DND-41 (cell line): ENCODE results near the gene STARD3.

Experiments
- ATAC-seq: fragments of 200-7000 bp; cut with Tn5 transposase; 3 replicates; pipeline ENCODE4 v1.9.1; 2021; ENCODE audit warnings: low read depth; ENCODE audit not compliant: insufficient read depth
- DNase-seq: peaks from one replicate; pipeline ENCODE4 v3.0.0-alpha.2; 2020
- H2AFZ ChIP-seq: 2 replicates; pipeline ENCODE4 v1.6.0; 2012; ENCODE audit warnings: low read depth, low read length
- H3K27ac ChIP-seq: 2 replicates; pipeline ENCODE4 v1.5.1; 2012; ENCODE audit warnings: low read length, inconsistent platforms
- H3K27me3 ChIP-seq: fragments of 200-600 bp; sonication (generic); 2 replicates; pipeline ENCODE4 v1.6.0; 2012; ENCODE audit warnings: low read length, mild to moderate bottlenecking, inconsistent platforms; ENCODE audit not compliant: insufficient read depth, poor library complexity
- H3K36me3 ChIP-seq: 2 replicates; pipeline ENCODE4 v1.5.1; 2012; ENCODE audit warnings: low read length, inconsistent platforms; ENCODE audit not compliant: insufficient read depth
- H3K4me1 ChIP-seq: 2 replicates; pipeline ENCODE4 v1.5.1; 2012; ENCODE audit warnings: mild to moderate bottlenecking, low read length; ENCODE audit not compliant: insufficient read depth
- H3K4me2 ChIP-seq: 2 replicates; pipeline ENCODE4 v1.6.0; 2012; ENCODE audit warnings: mild to moderate bottlenecking, moderate library complexity, low read length, inconsistent platforms; ENCODE audit not compliant: insufficient read depth
- H3K4me3 ChIP-seq, 2 experiments: fragments of 200-600 bp in 1 of 2; shearing (Covaris generic) in 1 of 2; 2 replicates each; pipeline ENCODE4 v1.5.1; 2012 to 2016; ENCODE audit warnings: inconsistent platforms in 2 of 2, low read length in 2 of 2, mild to moderate bottlenecking in 2 of 2, low read depth in 1 of 2, moderate library complexity in 1 of 2
- H3K79me2 ChIP-seq: 2 replicates; pipeline ENCODE4 v1.6.0; 2012; ENCODE audit warnings: low read length, inconsistent platforms; ENCODE audit not compliant: insufficient read depth
- H3K9ac ChIP-seq: 2 replicates; pipeline ENCODE4 v1.6.0; 2012; ENCODE audit warnings: low read depth, mild to moderate bottlenecking, inconsistent platforms, low read length, moderate library complexity
- H3K9me3 ChIP-seq: 2 replicates; pipeline ENCODE4 v1.5.1; 2012; ENCODE audit warnings: low read length, moderate library complexity, mild to moderate bottlenecking, inconsistent platforms; ENCODE audit not compliant: insufficient read depth, severe bottlenecking
- H4K20me1 ChIP-seq: 2 replicates; pipeline ENCODE4 v1.6.0; 2012; ENCODE audit warnings: low read length; ENCODE audit not compliant: insufficient read depth
- CTCF ChIP-seq: IDR thresholded peaks from 2 replicates; pipeline ENCODE4 v1.5.1; 2012; ENCODE audit warnings: borderline replicate concordance, low read length, moderate library complexity, mild to moderate bottlenecking; ENCODE audit not compliant: poor library complexity, severe bottlenecking; ENCODE audit errors: extremely low read depth
- EZH2 ChIP-seq: IDR thresholded peaks from 3 replicates; pipeline ENCODE4 v1.6.1; 2012; ENCODE audit warnings: borderline replicate concordance, low read depth, mild to moderate bottlenecking, moderate library complexity, low read length, inconsistent platforms; ENCODE audit not compliant: severe bottlenecking

Gene STARD3

GRCh38 chr17:39639043-39639442 is 2.1 kb downstream of the STARD3 start:
- H3K9ac ChIP-seq = no peak overlapping the region
- peak overlapping the region; percentile 82 for H3K4me2 ChIP-seq
- no peak for TF ChIP-seq CTCF
- TF ChIP-seq EZH2 = no peak
- no peak overlapping the region for H2AFZ ChIP-seq
- ATAC-seq (no peak), DNase-seq (no peak)
- no peaks in the 10 kb centered on the region for H3K27me3 ChIP-seq
- peaks cover 12% of the 10 kb centered on the region for H3K36me3 ChIP-seq
- H3K27ac ChIP-seq = no peak overlapping the region
- peaks cover 50% of the 10 kb centered on the region for H4K20me1 ChIP-seq
- peaks cover 38% of the 10 kb centered on the region for H3K4me1 ChIP-seq
- H3K4me3 ChIP-seq = no peak overlapping the region
- peaks cover 71% of the 10 kb centered on the region for H3K79me2 ChIP-seq
- H3K9me3 ChIP-seq = no peaks in the 10 kb centered on the region

- Histone ChIP-seq H3K27me3 (no peaks in the 10 kb centered on the region), H3K4me3 (no peak overlapping the region), H3K79me2 (peaks cover 79% of the 10 kb centered on the region), H4K20me1 (peaks cover 54% of the 10 kb centered on the region), H3K4me1 (peaks cover 38% of the 10 kb centered on the region), H3K9me3 (no peaks in the 10 kb centered on the region), H2AFZ (no peak overlapping the region), H3K4me2 (0 out of 2 replicates have a peak overlapping the region, but pooled peaks have one; percentile 31), H3K9ac (peak overlapping the region; percentile 9; the same call in 1 of the 2 replicates), H3K36me3 (peaks cover 12% of the 10 kb centered on the region), H3K27ac (peak overlapping the region; percentile 37; the same call in 1 of the 2 replicates)
- no peak for DNase-seq
- ATAC-seq = no peak
- TF ChIP-seq CTCF = no peak
- TF ChIP-seq EZH2 = no peak
These were observed 2.9 kb downstream of the STARD3 start for GRCh38 chr17:39639566-39640458.

GRCh38 chr17:39640591-39641031 is 3.7 kb downstream of the STARD3 start:
- Histone ChIP-seq H3K27ac (no peak overlapping the region), H2AFZ (no peak overlapping the region), H3K79me2 (peaks cover 87% of the 10 kb centered on the region), H3K36me3 (peaks cover 12% of the 10 kb centered on the region), H4K20me1 (peaks cover 57% of the 10 kb centered on the region), H3K4me3 (no peak overlapping the region), H3K9ac (no peak overlapping the region), H3K9me3 (no peaks in the 10 kb centered on the region), H3K4me2 (no peak overlapping the region), H3K4me1 (peaks cover 36% of the 10 kb centered on the region), H3K27me3 (no peaks in the 10 kb centered on the region)
- TF ChIP-seq EZH2 = no peak
- no peak for TF ChIP-seq CTCF
- DNase-seq = no peak
- ATAC-seq = no peak
